ENCODE data around the gene PRND. TPM values are rescaled to one million over a fixed set of nuclear protein-coding genes. Genes with fewer than 3 reads are reported as not detected.

Gene PRND
- total and polyA plus RNA-seq, 2 of the 13 experiments (the other 11 are each of a cell fraction or from before 2014, with no cell fraction given) = not detected

DNA sequence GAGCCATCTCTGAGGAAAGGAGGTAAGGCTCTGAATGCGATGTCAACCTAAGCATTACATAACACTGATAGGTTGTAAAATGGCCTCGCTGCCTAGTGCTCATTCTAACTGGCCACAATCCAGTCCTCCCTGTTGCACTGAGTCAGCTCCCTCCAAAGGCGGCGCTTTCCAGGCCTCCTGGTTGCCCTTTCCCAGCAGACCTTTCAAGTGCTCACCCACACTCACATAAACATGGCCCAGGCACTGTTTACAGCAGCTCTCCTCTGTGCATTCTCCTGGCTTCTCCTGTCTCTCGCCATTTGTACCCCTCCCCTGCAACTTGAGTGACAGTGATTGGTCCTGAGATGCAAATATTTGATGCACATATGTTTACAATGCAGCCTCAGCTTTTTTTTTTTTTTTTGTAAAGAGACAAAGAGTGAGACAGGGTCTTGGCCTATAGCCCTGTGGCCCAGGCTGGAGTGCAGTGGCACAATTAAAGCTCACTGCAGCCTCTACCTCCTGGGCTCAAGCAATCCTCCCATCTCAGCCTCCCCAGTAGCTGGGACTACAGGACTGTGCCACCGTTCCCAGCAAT, 36.8 kb upstream of the PRND start (continued):
- TF ChIP-seq ATF7-NPFF (CRISPR knock-in tag; IDR thresholded peaks at IDR 0.05; ENCODE audit: low read depth) = no peak
- TF ChIP-seq NFE2 (CRISPR knock-in tag; IDR thresholded peaks at IDR 0.05) = no peak
- TF ChIP-seq TGIF2 (CRISPR knock-in tag; IDR thresholded peaks at IDR 0.05) = no peak
- no peak for TF ChIP-seq ZFP36L1 (CRISPR knock-in tag; IDR thresholded peaks at IDR 0.05)
- peak; percentile 81 for TF ChIP-seq ZMYM3 (CRISPR knock-in tag; IDR thresholded peaks at IDR 0.05)
- no peak for TF ChIP-seq JUN (CRISPR knock-in tag; IDR thresholded peaks at IDR 0.05)
- peak; percentile 35; the same call in 1 of the 2 replicates for TF ChIP-seq HOXA3 (CRISPR knock-in tag; IDR thresholded peaks at IDR 0.05)
- TF ChIP-seq, protein P1, sequence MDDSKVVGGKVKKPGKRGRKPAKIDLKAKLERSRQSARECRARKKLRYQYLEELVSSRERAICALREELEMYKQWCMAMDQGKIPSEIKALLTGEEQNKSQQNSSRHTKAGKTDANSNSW (CRISPR knock-in tag; IDR thresholded peaks at IDR 0.05; ENCODE audit: borderline replicate concordance) = no peak
- no peak for TF ChIP-seq CHCHD3 (CRISPR knock-in tag; IDR thresholded peaks at IDR 0.05)
- TF ChIP-seq PRPF4 (IDR thresholded peaks at IDR 0.05; ENCODE audit: low read depth, low read length, poor library complexity, severe bottlenecking) = no peak
- no peak for TF ChIP-seq ZNF333 (CRISPR knock-in tag; IDR thresholded peaks at IDR 0.05; ENCODE audit: borderline replicate concordance)
- TF ChIP-seq, protein P2, sequence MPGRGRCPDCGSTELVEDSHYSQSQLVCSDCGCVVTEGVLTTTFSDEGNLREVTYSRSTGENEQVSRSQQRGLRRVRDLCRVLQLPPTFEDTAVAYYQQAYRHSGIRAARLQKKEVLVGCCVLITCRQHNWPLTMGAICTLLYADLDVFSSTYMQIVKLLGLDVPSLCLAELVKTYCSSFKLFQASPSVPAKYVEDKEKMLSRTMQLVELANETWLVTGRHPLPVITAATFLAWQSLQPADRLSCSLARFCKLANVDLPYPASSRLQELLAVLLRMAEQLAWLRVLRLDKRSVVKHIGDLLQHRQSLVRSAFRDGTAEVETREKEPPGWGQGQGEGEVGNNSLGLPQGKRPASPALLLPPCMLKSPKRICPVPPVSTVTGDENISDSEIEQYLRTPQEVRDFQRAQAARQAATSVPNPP (CRISPR knock-in tag; IDR thresholded peaks at IDR 0.05) = no peak
- peak; percentile 73 for TF ChIP-seq ZKSCAN1 (IDR thresholded peaks at IDR 0.05; ENCODE audit: low read length)
- TF ChIP-seq JUND (CRISPR knock-in tag; IDR thresholded peaks at IDR 0.05) = no peak
- TF ChIP-seq, protein P3, sequence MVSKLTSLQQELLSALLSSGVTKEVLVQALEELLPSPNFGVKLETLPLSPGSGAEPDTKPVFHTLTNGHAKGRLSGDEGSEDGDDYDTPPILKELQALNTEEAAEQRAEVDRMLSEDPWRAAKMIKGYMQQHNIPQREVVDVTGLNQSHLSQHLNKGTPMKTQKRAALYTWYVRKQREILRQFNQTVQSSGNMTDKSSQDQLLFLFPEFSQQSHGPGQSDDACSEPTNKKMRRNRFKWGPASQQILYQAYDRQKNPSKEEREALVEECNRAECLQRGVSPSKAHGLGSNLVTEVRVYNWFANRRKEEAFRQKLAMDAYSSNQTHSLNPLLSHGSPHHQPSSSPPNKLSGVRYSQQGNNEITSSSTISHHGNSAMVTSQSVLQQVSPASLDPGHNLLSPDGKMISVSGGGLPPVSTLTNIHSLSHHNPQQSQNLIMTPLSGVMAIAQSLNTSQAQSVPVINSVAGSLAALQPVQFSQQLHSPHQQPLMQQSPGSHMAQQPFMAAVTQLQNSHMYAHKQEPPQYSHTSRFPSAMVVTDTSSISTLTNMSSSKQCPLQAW (CRISPR knock-in tag; IDR thresholded peaks at IDR 0.05) = 0 out of 2 replicates have a peak, but pooled peaks have one; percentile 10
- TF ChIP-seq ZBTB20 (CRISPR knock-in tag; IDR thresholded peaks at IDR 0.05; ENCODE audit: borderline replicate concordance, low read depth) = peak; percentile 75; the same call in 1 of the 2 replicates
- no peak for TF ChIP-seq KLF9 (CRISPR knock-in tag; IDR thresholded peaks at IDR 0.05; ENCODE audit: low read depth)
- TF ChIP-seq, protein P4, sequence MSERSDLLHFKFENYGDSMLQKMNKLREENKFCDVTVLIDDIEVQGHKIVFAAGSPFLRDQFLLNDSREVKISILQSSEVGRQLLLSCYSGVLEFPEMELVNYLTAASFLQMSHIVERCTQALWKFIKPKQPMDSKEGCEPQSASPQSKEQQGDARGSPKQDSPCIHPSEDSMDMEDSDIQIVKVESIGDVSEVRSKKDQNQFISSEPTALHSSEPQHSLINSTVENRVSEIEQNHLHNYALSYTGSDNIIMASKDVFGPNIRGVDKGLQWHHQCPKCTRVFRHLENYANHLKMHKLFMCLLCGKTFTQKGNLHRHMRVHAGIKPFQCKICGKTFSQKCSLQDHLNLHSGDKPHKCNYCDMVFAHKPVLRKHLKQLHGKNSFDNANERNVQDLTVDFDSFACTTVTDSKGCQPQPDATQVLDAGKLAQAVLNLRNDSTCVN (CRISPR knock-in tag; IDR thresholded peaks at IDR 0.05; ENCODE audit: borderline replicate concordance) = no peak
- TF ChIP-seq MXI1 (IDR thresholded peaks at IDR 0.05; ENCODE audit: borderline replicate concordance, low read depth, low read length) = peak; percentile 20; the same call in 1 of the 3 replicates
- TF ChIP-seq CBX5 (CRISPR knock-in tag; IDR thresholded peaks at IDR 0.05; ENCODE audit: borderline replicate concordance) = peak; percentile 68; the same call in 1 of the 2 replicates
- 0 out of 2 replicates have a peak, but pooled peaks have one; percentile 21 for TF ChIP-seq ADNP (CRISPR knock-in tag; IDR thresholded peaks at IDR 0.05)
- TF ChIP-seq ZBTB3 (CRISPR knock-in tag; IDR thresholded peaks at IDR 0.05; ENCODE audit: borderline replicate concordance, low read depth) = no peak
- no peak for TF ChIP-seq ZSCAN30 (CRISPR knock-in tag; IDR thresholded peaks at IDR 0.05)
- TF ChIP-seq RNF2 (conservative IDR thresholded peaks at IDR 0.05; ENCODE audit: low read depth) = no peak
- TF ChIP-seq ATRX (CRISPR knock-in tag; IDR thresholded peaks at IDR 0.05; ENCODE audit: borderline replicate concordance) = no peak
- TF ChIP-seq HIVEP1 (CRISPR knock-in tag; IDR thresholded peaks at IDR 0.05) = no peak

Data from HepG2 (cell line).